Left colon (tissue), 2 donors: ENCODE measurements around the gene VAV2. TPM values are rescaled to one million over a fixed set of nuclear protein-coding genes. Genes with fewer than 3 reads are reported as not detected.

ENCODE experiments used
- ATAC-seq: fragments of 200-7000 bp; cut with Tn5 transposase; one replicate; pipeline ENCODE4 v1.9.1; 2020; ENCODE audit warnings: mild to moderate bottlenecking, moderate library complexity
- DNase-seq, 2 donors: peaks; one replicate each; pipeline ENCODE4 v3.0.0-alpha.2; 2020
- intact Hi-C, 2 donors: fragments of 100-400 bp; cut with DNase I in 1 of 2; cut with micrococcal nuclease in 1 of 2; formaldehyde crosslinking; loops; one replicate each; pipeline versions ENCODE4 v1.11.2 to v1.14.0; 2022; cut with DNase I, micrococcal nuclease
- total RNA-seq, 2 donors: library from RNA; stranded (reverse); fragmentation: NEBNext Ultra II Directional; extraction: Animal tissue kit (Norgen Biotek cat#: 25700); gene quantifications; one replicate each; pipeline ENCODE4 v1.2.1, GENCODE V29; 2021
- donor health status: DM: no; HTN: no; CAD: no.
- donor health status: DM: yes; HTN: yes; CAD: no.

VAV2 gene
- total RNA-seq, 2 donors from 2014 or later: 29.6 to 43.2 TPM

GRCh38 chr9:133712221-133713100, 279.7 kb downstream of the VAV2 start:
- ATAC-seq (no peak), DNase-seq (peak in 1 of 2 donors; percentile 8)
- intact Hi-C loops: no loop called here

Other genes starting within 250 kb of the VAV2 start
- 1 to 10 TPM; 2.9 to 6.4 TPM for gene BRD3OS, start 33.2 kb upstream of the VAV2 start, total RNA-seq
- gene BRD3, start 75.7 kb upstream of the VAV2 start, total RNA-seq: 10 to 100 TPM; 21.5 to 36.7 TPM
- 10 to 100 TPM; 20.7 to 22.7 TPM for gene WDR5, start 143.8 kb upstream of the VAV2 start, total RNA-seq
- gene RNU6ATAC, start 172.2 kb upstream of the VAV2 start, total RNA-seq: 100 to 1,000 TPM; 121 to 147 TPM